Neural cell (in vitro differentiated cells): ENCODE data around the gene SAP130.

Experiments used
- EP300 ChIP-seq: fragments of 450-650 bp; conservative IDR thresholded peaks from 2 replicates; pipeline ENCODE4 v1.6.1; 2014; ENCODE audit warnings: antibody characterized with exemption, mild to moderate bottlenecking, moderate library complexity; ENCODE audit not compliant: poor library complexity, severe bottlenecking
- EZH2 ChIP-seq: fragments of 200-600, 300-800 bp; shearing (Covaris generic), sonication (generic); IDR thresholded peaks from 2 replicates; pipeline ENCODE4 v1.6.1; 2014; ENCODE audit warnings: antibody characterized with exemption, low read length, borderline replicate concordance, mild to moderate bottlenecking; ENCODE audit not compliant: insufficient read depth, poor library complexity, severe bottlenecking
- TAF1 ChIP-seq: IDR thresholded peaks from 2 replicates; pipeline ENCODE4 v1.6.1; 2012; ENCODE audit warnings: low read depth
- TF ChIP-seq, protein P1 (sequence below): fragments of 450-650 bp; IDR thresholded peaks from 2 replicates; pipeline ENCODE4 v1.5.1; 2014; ENCODE audit warnings: antibody characterized with exemption, mild to moderate bottlenecking, moderate library complexity; ENCODE audit not compliant: poor library complexity, severe bottlenecking
- TF ChIP-seq, protein P2 (sequence below): IDR thresholded peaks from 2 replicates; pipeline ENCODE4 v1.6.1; 2012; ENCODE audit warnings: borderline replicate concordance

- TF ChIP-seq, protein P1, sequence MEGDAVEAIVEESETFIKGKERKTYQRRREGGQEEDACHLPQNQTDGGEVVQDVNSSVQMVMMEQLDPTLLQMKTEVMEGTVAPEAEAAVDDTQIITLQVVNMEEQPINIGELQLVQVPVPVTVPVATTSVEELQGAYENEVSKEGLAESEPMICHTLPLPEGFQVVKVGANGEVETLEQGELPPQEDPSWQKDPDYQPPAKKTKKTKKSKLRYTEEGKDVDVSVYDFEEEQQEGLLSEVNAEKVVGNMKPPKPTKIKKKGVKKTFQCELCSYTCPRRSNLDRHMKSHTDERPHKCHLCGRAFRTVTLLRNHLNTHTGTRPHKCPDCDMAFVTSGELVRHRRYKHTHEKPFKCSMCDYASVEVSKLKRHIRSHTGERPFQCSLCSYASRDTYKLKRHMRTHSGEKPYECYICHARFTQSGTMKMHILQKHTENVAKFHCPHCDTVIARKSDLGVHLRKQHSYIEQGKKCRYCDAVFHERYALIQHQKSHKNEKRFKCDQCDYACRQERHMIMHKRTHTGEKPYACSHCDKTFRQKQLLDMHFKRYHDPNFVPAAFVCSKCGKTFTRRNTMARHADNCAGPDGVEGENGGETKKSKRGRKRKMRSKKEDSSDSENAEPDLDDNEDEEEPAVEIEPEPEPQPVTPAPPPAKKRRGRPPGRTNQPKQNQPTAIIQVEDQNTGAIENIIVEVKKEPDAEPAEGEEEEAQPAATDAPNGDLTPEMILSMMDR: peak; percentile 55
- TF ChIP-seq, protein P2, sequence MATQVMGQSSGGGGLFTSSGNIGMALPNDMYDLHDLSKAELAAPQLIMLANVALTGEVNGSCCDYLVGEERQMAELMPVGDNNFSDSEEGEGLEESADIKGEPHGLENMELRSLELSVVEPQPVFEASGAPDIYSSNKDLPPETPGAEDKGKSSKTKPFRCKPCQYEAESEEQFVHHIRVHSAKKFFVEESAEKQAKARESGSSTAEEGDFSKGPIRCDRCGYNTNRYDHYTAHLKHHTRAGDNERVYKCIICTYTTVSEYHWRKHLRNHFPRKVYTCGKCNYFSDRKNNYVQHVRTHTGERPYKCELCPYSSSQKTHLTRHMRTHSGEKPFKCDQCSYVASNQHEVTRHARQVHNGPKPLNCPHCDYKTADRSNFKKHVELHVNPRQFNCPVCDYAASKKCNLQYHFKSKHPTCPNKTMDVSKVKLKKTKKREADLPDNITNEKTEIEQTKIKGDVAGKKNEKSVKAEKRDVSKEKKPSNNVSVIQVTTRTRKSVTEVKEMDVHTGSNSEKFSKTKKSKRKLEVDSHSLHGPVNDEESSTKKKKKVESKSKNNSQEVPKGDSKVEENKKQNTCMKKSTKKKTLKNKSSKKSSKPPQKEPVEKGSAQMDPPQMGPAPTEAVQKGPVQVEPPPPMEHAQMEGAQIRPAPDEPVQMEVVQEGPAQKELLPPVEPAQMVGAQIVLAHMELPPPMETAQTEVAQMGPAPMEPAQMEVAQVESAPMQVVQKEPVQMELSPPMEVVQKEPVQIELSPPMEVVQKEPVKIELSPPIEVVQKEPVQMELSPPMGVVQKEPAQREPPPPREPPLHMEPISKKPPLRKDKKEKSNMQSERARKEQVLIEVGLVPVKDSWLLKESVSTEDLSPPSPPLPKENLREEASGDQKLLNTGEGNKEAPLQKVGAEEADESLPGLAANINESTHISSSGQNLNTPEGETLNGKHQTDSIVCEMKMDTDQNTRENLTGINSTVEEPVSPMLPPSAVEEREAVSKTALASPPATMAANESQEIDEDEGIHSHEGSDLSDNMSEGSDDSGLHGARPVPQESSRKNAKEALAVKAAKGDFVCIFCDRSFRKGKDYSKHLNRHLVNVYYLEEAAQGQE: no peak
- TF ChIP-seq TAF1 (peak; percentile 3), EP300 (peak; percentile 9), EZH2 (no peak)
These were observed at the start of gene SAP130 for GRCh38 chr2:128027801-128028667.
